ENCODE results near the gene CACNA2D3.

The CACNA2D3 gene

DNA sequence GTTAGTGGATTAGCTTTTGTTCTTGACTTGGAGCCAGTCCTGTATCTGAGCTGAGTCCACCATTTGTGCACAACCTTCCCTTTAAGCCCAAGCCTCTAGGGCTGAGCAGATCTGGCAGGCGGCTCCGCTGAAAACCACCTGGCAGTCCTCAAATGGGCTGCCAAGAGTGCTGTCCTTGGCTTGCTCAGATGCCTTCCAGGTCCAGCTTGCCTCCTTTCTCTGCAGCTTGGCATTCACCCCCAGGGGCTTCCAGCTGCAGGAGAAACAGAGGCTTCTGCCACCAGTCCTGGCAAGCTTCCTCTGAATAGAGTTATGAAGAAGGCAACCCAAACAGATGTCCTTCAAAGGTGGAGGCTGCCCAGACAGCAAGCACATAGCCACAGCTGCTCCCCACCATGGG lies 708.8 kb downstream of the CACNA2D3 start:
- DNase-seq = no peak

DNA sequence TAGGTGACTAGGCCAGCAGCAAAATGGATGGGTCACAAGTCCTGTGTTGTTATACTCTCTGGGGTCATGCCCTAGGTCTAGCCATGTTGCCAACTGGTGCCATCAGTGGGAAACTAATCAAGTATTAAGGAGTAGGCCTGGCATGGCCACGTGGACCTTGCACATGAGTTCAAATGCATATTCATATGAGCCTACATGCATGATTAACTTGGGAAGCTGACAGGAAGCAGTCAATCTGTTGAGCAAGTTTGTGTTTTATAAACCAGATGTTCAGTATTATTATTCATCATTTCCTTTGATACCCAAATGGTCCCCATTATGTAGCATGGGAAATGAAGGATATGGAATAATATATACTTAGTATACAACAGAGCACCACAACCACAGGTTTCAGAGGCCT lies 710.5 kb downstream of the CACNA2D3 start:
- DNase-seq = no peak

DNA sequence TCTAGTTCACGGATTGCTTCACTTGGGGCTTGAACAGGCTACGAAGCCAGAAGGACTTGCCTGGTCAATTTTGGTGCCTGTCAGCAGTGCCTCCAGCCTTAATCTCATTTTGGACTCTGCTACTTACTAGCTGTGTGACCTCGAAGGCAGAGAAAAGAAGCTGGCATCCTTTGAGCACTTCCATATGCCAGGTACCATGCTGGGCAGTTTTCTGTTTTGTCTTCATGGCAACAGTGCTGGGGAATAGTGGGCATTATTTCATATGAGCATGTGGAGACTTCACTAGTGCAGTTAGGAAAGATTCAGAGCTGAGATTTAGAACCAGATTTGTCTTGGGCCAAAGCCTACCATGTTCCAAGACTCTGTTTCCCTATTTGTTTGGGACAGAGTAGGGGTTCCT lies 713.3 kb downstream of the CACNA2D3 start:
- no peak for DNase-seq

DNA sequence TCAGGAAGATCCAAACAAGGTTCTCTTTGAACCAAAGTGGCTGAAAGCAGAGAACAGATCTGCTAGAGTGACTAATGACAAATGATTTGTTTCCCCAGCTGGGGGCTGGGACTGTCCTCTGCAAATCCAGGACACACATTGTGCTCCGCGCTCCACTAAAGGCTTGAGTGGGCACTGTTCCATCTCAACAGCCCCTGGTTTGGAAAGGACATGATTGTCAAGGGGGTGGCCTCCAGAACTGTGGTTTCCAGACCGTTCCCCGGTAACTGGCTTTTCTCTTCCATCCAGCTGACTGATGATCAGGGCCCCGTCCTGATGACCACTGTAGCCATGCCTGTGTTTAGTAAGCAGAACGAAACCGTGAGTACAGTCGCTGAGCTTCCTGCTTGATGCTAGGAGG lies 714.5 kb downstream of the CACNA2D3 start:
- no peak for DNase-seq

DNA sequence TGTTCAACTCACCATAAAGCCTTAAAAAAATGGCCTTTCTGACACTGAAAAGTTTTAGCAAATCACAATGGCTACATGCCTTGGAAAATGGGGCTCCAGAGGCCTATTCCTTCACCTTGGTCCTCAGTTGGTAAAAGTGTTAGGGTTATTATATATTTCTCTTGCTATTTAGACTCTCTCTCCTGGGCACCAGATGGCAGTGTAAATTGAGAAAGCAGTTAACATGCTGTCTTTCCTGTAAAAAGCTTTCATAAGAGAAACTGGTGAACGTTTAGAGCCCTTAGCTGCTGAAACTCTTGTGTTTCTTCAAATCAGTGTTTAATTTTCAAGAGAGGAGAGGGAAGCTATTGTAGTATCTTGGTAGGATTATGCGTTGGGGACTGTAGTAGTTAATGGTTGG lies 715.6 kb downstream of the CACNA2D3 start:
- no peak for DNase-seq

DNA sequence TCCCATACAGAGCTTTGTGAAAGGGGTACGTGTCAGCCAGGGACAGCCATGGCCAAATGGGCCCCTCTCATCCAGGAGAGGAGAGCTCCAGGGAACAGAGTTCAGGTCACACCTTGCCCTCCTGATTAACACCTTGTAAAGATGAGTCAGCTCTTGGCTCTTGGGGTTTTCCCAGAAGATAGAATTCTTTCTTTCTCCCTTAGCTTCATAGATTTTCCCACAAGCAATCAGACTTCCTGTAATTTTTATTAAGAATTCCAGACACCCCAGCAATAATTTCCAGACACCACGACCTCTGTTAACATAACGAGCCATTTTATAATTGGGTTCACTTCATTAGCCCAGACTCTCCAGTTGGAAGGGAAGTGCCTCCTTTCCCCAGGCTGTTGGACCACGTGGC lies 719.1 kb downstream of the CACNA2D3 start:
- DNase-seq = no peak

DNA sequence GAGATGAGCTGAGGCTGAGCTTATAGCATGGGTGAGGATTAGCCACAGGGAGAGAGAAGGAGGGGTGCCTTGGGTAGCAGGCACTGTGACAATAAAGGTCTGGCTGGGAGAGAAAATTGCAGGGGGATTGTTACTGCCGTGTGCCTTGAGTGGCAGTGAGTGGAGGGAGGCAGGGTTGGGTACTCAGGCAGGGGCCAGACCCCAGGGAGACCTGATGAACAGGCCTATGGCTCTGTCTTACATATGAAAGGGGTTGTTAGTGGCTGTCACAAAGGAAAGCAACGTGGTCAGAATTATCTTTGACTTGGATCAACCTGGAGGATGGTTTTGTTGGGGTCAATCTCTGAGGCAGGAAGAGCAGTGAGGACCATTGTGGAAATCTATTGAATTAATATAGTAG lies 721.0 kb downstream of the CACNA2D3 start:
- no peak for DNase-seq

DNA sequence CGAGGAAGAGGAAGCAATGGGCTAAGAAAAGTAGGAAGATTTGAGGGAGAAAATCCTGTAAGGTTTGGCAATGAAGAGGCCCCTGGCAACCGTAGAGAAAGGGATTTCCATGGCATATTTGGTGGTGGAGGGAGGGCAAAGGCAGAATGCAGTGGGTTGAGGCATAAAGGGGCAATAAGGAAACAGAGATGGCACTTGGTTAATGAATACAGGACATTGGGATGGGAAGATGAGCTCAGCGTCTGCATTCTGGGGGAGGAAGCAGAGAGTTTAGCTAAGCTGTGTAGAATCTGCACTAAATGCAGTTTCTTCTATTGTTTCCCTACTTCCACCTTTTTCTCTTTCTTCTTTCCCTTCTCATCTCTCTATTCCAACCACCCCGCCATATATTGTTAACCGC lies 721.9 kb downstream of the CACNA2D3 start:
- DNase-seq = no peak

DNA sequence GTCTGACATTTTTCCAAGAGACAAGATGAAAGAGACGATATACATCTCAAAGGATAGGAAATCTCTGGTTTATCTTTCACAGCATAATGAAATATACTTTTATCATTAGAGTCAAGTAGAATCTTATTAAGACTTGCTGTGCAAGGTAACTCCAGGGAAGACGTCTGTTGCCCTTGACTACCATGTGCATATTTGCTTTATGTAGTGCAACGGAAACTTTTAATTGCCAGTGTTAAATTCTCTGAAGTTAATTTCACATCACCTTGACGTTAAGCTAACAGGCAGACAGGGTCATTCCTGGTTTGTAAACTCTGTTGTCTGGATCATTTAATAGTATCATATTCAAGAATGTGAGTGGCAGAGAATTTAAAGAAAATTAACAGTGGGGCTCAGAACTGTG lies 722.7 kb downstream of the CACNA2D3 start:
- no peak for DNase-seq

DNA sequence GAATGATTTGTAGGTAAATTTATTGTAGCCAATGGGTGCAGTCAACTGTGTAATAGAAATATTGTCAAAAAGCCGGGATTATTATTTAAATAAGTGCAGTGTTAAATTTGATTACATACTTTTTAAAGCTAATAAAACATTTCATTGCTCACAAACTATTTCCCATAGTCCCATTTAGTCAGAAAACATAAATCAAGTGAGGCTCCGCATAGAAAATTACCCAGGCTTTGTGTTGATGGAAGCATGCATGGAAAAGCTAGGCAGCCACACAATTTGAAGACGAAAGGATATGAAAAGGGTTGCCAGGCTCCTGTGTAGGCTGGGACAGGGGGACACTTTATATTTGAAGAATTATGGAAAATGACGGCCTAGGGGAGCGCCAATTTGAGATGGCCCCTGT lies 723.2 kb downstream of the CACNA2D3 start:
- DNase-seq = no peak

DNA sequence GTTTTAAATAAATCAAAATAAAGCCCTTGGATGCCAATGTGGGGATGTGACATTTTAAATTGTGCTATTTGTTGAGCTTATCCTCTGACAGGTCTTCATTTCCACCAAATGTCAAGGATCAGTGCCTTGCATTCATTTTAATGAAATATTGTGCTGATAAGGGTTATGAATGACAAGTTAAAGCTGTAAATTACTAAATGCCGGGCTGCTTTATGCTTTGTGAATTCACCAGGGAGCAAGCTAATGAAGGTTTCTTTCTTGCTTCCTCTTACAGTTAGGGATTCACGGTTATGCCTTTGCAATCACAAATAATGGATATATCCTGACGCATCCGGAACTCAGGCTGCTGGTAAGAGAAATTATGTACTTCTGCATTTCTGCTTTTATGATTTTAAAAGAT lies 723.8 kb downstream of the CACNA2D3 start:
- DNase-seq = no peak

DNA sequence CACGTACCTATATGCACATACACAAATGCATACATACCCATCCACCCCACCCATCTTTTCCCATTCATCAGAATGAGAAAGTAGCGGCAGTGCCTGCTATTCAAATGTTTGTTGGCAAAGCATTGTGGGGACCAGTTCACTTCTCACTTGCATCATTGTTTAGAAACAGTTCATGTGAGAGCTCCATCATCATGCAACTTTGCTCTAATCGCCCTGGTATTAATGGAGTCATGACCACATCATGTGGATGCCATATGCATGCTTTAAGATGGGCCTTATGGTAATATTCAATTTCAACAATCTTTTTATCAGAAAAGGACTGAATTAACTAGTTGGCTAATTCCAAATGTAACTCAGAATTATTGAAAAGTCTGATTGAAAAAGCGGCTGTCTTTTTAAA lies 725.0 kb downstream of the CACNA2D3 start:
- no peak for DNase-seq

DNA sequence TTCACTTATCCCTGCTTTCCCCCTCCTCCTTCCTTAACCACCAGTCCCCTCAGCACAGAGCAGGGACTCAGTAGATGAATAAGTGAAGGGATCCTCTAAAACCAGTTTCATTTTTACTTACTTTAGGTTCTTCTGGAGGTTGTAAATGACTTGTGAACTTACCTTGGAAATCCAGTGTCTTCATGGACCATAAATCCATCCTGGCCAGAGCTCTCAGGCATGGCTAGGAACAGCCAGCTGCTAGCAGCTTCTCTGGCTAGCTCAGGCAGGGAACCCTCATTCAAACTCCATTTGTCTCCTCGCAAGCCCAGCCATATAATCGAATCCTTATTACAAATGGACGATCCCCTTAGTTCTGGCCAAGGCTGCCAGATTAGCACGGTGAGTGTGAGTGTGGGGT lies 727.0 kb downstream of the CACNA2D3 start:
- no peak for DNase-seq

DNA sequence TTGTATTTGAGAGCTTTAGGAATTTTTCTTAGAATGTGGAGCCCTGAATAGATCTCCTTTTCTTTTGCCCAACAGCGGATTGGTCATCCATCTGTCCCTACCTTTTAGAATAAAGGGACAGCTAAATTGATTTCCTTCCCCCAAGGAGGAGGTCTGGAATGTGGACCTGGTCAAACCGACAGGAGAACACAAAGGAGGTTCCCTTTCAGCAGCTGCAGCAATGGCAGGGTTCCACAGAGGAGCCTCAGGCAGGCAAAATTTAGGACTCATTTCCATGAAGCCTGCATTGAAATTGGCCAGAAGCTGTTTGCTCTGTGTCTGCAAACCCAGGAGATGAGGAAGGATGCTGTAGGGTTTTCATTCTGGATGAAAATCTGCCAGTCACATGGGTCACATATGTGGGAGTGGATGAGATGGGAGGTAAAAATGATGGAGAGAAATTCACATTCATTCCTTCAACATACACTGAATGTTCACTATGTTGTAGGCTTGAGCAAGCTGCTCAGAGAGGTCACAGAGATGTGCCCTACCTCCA lies 728.2 kb downstream of the CACNA2D3 start:
- no peak for DNase-seq

DNA sequence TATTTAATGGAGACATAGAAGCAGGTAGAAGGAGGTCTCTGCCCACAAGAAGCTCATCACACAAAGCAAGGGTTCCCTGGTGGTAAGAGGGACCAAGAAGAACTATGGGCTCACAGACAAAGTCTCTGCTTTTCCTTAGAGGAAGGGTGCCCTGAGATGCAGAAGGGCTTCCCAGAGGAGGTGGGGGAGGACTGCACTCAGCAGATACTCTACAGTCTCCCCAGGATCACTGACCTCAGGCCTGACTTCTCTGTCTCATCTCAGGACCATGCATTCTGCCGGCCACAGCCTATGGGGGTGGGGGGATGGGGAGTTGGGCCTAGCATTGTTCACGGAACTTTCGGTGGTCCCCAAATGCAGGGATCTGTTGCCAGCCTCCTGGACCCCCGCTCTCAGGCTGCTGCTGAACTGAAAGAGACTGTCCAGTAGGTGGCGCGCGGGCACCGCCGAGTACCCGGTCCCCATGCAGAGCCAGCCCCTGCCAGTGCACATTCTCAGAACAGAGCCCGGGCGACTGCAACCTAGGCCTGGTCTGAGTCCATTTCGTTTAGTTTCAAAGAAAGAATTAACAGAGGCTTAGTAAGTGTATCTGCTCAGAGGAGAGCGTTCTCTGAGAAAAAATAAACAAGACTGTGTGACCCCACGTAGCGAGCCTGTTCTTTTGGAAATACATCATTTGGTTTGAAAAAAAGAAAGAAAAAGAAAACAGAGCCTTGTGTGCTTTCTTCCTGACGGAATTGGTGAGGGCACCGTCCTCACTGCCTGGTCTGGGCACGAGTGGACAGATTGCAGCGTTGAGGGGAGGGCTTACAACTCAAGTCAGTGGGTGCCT lies 731.4 kb downstream of the CACNA2D3 start:
- DNase-seq = peak; percentile 77

DNA sequence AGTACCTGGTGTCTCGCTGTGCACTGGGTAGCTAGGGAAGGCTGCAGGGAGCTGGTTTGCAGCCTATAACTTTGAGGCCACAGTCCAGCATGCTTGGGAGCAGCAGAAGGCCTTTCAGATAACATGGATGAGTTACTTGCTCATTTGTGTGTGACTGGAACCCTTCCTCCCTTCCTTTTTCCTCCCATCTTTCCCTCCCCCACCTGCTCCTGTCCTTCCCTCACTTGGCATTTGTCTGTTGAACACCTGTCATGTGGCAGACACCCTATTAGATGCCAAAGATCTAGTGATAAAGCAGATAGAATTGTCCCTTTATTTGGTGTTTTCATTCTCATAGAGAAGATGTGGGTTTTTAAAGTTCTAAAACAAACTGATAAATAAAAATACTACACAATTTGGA lies 733.9 kb downstream of the CACNA2D3 start:
- no peak for DNase-seq

DNA sequence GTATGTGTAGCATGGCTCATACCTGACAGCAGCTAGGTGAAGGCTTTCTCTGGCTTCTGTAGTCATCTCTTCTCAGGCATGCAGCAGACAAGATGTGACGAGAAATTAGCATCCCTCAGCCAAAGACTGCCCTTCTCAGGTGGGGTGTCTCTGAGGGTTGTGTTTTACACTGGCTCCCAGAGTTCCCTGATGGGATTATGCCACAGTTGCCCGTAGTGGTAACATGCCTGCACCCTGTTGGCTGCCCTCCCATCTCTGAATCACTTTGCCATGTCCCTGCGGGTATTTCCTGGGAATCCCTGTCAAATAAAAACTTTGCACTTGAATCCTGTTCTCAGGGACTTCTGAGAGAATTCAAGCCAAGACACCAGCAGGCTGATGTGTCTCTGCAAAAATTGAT lies 735.0 kb downstream of the CACNA2D3 start:
- DNase-seq = no peak

DNA sequence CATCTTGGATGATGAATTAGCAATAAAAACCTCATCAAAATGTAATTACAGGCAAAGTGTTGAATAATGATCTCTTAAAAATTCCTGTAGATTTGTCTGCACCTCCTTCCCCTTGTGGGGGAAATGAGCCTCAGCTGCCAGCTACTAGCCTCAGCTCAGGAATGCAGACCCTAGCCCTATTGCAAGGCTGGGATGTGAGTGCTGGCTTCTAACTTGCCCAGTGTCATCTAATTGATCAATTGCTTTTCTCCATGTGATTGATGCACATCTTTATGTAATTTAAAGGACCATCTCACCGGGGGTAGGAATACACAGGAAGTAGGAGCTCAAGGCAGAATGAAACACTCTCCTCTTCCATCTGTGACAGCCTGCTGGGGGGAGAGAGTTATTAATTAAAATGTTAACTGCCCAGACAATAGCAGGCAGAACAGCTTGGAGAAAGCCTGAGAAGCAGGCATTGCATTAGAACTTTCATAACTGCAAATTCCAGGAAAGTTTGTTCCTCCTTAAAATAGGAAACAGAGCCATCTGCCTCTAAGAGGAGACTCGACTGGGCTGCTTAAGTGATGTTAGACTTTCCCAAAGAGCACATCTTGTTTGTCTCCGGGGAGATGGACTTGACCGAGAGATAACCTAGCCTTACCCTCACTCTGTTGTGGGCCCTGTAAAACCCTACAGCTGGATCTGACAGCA lies 735.9 kb downstream of the CACNA2D3 start:
- DNase-seq = no peak

DNA sequence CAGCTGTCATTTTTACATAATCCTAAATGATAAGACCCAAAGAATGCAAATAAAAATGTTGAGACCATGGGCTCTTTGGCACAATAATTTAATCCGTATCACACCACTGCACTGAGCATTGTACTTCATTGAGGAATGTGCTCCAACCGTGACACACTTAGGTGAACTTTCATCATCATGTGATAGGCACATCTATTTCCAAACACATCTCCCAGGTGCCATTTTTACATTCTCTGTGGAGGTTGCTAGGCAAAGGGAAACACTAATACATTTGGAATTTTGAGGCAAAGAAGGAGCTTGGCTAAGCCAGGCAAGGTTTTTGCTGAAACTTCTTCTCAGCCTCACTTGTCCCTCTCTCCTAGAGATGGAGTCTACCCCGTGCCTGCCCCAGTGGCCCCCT lies 736.8 kb downstream of the CACNA2D3 start:
- no peak for DNase-seq

DNA sequence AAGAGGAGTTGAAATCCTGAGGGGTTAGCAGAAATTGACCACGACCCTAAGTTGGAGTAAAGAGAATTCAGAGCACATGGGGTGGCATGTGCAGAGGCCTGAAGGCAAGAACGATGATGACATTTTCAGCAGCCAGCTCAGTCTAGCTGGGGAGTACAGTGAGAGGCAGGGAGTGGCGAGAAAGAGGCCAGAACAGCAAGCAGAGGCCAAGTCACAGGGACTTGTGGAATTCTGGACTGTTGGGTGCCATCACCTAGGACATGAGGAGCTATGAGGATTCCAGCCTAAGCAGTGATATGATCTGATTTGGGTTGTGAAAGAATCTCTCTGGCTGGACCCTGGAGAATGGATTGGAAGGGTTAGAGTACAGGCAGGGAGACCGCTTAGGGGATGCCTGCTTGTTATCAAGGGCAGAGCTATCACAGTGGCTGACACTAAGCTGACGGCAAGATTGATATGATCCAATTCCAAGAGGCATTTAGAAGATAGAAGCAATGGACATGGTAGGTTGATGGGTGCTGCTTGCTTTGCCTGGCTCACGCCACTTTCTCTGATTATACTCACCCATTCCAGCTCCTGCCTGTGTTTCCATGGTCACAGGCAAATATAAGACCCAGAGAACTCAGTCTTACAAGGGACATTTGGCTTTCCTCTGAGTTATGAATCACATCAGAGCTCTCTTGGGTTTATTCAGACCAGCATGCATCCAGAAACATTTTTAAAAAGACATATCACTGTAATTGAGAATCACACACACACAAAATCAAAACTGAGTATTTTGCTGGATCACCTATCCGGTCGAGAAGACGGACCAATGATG lies 739.1 kb downstream of the CACNA2D3 start:
- no peak for DNase-seq

DNA sequence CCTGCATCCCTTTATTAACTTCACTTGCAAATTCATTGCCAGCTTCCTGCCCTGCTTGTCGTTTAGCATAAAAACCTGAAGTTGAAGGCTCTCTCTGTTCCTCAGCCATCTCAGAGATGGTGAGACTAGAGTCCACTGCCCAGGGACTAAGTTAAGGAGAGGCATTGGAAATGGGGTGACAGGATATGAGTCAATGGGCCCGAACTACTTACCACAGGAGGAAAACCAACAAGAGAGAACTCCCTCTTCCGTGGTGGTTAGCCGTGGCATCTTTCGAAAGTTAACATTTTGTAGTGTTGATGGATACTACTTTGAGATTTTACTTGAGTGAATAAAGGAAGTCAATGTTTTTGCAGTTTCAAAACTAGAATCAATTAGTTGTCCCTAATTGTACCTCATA lies 740.2 kb downstream of the CACNA2D3 start:
- no peak for DNase-seq

DNA sequence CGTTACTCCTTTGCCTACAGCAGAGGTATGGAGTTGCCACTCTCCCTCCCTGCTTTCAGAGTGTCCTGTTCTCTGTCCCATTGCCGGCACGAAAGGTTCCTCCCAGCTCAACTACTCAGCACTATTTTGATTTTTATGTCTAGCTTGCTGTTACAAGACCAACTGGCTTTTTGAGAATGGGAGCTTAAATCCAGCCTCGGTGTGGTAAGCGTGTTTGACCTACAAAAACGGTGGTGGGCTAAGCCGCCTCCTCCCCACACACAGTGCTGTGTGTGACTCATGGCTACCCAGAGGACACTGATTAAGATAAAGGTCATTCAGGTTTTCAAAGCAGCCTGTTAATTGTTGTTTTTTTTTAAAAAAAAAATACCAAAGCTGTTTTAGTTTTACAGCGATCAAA lies 741.0 kb downstream of the CACNA2D3 start:
- no peak for DNase-seq

DNA sequence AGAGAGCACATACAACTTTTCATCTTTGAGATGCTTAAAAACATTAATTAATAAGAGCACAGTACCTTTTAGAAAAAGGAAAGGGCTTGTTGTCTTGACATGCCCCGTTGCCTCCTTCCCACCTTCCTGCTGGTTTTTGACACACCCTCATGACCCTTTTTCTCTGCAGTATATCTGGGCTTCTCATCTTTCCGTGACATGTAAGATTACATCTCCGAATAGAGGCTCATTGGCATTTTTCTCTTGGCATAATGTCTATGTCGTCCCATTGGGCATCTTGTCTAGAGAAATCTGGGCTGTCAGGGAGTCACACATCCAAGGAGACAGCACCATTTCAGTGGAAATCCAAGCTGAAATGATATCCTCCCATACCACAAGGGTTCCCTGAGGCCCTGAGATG lies 741.4 kb downstream of the CACNA2D3 start:
- no peak for DNase-seq

DNA sequence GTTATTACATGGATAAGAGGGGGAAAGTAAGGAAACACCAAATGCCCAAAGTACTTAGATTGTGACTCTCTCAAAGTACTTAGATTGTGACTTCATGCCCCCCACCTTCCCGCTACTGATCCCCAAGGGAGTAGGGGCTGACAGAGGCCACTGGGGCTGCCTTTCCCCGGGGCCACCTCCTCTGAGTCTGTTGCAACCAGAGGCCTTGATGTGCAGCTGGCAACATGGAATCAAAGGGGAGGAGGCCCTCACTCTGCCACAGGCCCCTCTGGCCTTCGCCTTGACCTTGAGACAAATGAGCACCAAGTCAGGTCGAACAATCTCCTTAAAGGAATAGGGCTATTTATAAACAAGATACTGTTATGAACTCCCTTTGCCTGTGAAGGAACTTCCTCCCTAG lies 743.0 kb downstream of the CACNA2D3 start:
- DNase-seq = no peak
